ENCODE results near the gene OGFOD1.

DNA sequence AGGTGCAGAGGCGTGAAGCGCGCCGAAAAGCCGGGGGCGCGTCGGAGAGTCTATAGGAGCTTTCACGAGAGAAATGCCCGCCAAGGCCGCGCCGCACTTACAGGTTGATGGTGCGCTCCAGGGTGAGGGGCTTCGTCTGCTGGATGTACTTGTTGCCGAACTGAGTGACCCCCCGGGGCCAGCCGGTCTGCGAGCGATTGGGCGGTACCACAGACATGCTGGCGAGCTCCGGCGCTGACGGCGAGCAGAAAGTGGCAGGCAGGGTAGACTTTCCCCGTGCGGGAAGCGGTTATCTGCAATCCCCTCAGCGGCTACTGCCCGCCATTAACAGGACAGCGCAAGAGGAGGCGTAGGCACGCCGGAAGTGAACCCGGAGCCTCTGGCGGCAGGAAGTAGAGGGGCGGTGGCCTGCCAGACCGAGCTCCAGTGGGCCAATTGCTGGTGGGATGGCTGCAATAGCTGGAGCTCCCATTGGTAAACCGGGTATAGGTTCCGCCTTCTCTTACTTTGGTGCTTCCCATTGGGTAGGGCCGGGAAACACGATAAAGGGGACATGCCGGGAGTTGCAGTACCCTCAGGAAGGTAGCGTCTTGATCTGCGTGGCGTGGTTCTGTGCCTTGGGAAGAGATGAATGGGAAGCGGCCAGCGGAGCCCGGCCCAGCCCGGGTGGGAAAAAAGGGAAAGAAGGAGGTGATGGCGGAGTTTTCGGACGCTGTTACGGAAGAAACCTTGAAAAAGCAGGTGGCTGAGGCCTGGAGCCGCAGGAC is at the start of gene OGFOD1, which contains the start of gene NUDT21:
- TF ChIP-seq, protein P1, sequence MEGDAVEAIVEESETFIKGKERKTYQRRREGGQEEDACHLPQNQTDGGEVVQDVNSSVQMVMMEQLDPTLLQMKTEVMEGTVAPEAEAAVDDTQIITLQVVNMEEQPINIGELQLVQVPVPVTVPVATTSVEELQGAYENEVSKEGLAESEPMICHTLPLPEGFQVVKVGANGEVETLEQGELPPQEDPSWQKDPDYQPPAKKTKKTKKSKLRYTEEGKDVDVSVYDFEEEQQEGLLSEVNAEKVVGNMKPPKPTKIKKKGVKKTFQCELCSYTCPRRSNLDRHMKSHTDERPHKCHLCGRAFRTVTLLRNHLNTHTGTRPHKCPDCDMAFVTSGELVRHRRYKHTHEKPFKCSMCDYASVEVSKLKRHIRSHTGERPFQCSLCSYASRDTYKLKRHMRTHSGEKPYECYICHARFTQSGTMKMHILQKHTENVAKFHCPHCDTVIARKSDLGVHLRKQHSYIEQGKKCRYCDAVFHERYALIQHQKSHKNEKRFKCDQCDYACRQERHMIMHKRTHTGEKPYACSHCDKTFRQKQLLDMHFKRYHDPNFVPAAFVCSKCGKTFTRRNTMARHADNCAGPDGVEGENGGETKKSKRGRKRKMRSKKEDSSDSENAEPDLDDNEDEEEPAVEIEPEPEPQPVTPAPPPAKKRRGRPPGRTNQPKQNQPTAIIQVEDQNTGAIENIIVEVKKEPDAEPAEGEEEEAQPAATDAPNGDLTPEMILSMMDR (conservative IDR thresholded peaks at IDR 0.05; ENCODE audit: low read depth in 2 of 2) = no peak
- peak; percentile 73 for TF ChIP-seq POLR2AphosphoS5 (IDR thresholded peaks at IDR 0.05; ENCODE audit: low read depth)
- no peak for TF ChIP-seq JUNB (IDR thresholded peaks at IDR 0.05; ENCODE audit: unreplicated experiment)
- 0 out of 2 replicates have a peak, but pooled peaks have one; percentile 23 for TF ChIP-seq NANOG (IDR thresholded peaks at IDR 0.05; ENCODE audit: borderline replicate concordance)
- TF ChIP-seq ZNF114 (CRISPR knock-in tag; IDR thresholded peaks at IDR 0.05) = no peak
- no peak for TF ChIP-seq EZH2phosphoT487 (IDR thresholded peaks at IDR 0.05; ENCODE audit: unreplicated experiment)
- no peak for TF ChIP-seq EZH2 (IDR thresholded peaks at IDR 0.05; ENCODE audit: low read depth, unreplicated experiment)
- TF ChIP-seq, protein P2, sequence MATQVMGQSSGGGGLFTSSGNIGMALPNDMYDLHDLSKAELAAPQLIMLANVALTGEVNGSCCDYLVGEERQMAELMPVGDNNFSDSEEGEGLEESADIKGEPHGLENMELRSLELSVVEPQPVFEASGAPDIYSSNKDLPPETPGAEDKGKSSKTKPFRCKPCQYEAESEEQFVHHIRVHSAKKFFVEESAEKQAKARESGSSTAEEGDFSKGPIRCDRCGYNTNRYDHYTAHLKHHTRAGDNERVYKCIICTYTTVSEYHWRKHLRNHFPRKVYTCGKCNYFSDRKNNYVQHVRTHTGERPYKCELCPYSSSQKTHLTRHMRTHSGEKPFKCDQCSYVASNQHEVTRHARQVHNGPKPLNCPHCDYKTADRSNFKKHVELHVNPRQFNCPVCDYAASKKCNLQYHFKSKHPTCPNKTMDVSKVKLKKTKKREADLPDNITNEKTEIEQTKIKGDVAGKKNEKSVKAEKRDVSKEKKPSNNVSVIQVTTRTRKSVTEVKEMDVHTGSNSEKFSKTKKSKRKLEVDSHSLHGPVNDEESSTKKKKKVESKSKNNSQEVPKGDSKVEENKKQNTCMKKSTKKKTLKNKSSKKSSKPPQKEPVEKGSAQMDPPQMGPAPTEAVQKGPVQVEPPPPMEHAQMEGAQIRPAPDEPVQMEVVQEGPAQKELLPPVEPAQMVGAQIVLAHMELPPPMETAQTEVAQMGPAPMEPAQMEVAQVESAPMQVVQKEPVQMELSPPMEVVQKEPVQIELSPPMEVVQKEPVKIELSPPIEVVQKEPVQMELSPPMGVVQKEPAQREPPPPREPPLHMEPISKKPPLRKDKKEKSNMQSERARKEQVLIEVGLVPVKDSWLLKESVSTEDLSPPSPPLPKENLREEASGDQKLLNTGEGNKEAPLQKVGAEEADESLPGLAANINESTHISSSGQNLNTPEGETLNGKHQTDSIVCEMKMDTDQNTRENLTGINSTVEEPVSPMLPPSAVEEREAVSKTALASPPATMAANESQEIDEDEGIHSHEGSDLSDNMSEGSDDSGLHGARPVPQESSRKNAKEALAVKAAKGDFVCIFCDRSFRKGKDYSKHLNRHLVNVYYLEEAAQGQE (IDR thresholded peaks at IDR 0.05; ENCODE audit: unreplicated experiment) = no peak
- peak; percentile 79 for TF ChIP-seq ETS1 (IDR thresholded peaks at IDR 0.05)
- no peak for TF ChIP-seq ZNF331 (CRISPR knock-in tag; IDR thresholded peaks at IDR 0.05; ENCODE audit: low read depth)
- TF ChIP-seq STAT1 (IDR thresholded peaks at IDR 0.05; ENCODE audit: unreplicated experiment) = no peak
- TF ChIP-seq, protein P3, sequence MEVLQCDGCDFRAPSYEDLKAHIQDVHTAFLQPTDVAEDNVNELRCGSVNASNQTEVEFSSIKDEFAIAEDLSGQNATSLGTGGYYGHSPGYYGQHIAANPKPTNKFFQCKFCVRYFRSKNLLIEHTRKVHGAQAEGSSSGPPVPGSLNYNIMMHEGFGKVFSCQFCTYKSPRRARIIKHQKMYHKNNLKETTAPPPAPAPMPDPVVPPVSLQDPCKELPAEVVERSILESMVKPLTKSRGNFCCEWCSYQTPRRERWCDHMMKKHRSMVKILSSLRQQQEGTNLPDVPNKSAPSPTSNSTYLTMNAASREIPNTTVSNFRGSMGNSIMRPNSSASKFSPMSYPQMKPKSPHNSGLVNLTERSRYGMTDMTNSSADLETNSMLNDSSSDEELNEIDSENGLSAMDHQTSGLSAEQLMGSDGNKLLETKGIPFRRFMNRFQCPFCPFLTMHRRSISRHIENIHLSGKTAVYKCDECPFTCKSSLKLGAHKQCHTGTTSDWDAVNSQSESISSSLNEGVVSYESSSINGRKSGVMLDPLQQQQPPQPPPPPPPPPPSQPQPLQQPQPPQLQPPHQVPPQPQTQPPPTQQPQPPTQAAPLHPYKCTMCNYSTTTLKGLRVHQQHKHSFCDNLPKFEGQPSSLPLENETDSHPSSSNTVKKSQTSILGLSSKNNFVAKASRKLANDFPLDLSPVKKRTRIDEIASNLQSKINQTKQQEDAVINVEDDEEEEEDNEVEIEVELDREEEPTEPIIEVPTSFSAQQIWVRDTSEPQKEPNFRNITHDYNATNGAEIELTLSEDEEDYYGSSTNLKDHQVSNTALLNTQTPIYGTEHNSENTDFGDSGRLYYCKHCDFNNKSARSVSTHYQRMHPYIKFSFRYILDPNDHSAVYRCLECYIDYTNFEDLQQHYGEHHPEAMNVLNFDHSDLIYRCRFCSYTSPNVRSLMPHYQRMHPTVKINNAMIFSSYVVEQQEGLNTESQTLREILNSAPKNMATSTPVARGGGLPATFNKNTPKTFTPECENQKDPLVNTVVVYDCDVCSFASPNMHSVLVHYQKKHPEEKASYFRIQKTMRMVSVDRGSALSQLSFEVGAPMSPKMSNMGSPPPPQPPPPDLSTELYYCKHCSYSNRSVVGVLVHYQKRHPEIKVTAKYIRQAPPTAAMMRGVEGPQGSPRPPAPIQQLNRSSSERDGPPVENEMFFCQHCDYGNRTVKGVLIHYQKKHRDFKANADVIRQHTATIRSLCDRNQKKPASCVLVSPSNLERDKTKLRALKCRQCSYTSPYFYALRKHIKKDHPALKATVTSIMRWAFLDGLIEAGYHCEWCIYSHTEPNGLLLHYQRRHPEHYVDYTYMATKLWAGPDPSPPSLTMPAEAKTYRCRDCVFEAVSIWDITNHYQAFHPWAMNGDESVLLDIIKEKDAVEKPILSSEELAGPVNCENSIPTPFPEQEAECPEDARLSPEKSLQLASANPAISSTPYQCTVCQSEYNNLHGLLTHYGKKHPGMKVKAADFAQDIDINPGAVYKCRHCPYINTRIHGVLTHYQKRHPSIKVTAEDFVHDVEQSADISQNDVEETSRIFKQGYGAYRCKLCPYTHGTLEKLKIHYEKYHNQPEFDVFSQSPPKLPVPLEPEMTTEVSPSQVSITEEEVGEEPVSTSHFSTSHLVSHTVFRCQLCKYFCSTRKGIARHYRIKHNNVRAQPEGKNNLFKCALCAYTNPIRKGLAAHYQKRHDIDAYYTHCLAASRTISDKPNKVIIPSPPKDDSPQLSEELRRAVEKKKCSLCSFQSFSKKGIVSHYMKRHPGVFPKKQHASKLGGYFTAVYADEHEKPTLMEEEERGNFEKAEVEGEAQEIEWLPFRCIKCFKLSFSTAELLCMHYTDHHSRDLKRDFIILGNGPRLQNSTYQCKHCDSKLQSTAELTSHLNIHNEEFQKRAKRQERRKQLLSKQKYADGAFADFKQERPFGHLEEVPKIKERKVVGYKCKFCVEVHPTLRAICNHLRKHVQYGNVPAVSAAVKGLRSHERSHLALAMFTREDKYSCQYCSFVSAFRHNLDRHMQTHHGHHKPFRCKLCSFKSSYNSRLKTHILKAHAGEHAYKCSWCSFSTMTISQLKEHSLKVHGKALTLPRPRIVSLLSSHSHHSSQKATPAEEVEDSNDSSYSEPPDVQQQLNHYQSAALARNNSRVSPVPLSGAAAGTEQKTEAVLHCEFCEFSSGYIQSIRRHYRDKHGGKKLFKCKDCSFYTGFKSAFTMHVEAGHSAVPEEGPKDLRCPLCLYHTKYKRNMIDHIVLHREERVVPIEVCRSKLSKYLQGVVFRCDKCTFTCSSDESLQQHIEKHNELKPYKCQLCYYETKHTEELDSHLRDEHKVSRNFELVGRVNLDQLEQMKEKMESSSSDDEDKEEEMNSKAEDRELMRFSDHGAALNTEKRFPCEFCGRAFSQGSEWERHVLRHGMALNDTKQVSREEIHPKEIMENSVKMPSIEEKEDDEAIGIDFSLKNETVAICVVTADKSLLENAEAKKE (CRISPR knock-in tag; IDR thresholded peaks at IDR 0.05) = no peak
- TF ChIP-seq CREB1 (CRISPR knock-in tag; IDR thresholded peaks at IDR 0.05; ENCODE audit: low read depth) = peak; percentile 17; the same call in 1 of the 2 replicates
